UCSD-AML1 (cell line): Measurements from ENCODE around the gene FAM83C.
"Not testable (repeated sequence)": the region's sequence is repeated elsewhere in the genome, so short reads cannot be mapped to it uniquely, and the experiment has no call there.

Source experiments
- DNase-seq: peaks from one replicate; lab custom pipeline; 2025; ENCODE audit not compliant: unreplicated experiment; lab: John Stamatoyannopoulos, UW

The FAM83C gene

DNA sequence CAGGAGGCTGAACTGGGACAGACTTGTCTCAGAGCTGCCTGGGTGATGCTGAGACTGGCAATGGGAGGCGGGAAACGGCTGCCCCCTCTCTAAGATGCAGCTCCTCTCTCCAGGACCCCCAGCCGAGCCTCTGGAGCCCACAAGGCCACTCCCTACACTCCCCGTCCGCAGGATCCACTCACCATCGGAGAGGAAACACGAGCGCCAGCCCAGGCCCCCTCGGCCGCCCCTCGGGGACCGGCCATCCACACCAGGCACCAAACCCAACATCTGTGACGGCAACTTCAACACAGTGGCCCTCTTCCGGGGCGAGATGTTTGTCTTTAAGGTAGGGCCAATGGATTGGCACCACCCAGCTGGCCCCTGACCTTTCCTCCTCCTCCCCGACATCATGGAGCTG lies 25.1 kb downstream of the FAM83C start:
- no peak for DNase-seq

DNA sequence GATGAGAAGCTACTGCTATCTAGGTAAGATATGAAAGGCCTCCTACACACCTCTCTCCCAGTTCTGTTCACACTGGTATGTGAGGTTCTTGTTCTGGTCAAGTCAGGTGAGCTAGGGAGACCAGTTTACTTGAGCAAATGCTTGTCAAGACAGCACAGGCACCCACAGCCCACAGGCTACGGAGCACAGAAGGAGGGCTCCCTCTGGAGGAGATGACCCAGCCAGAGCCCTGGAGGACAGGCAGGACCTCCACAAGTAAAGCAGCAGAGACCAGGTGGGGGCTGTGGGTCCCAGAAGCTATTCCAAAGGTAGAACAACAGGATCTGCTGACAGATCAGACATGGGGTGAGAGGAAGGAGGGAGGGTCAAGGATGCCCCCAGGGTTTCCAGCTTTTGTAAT lies 27.5 kb downstream of the FAM83C start:
- peak; percentile 25 for DNase-seq

DNA sequence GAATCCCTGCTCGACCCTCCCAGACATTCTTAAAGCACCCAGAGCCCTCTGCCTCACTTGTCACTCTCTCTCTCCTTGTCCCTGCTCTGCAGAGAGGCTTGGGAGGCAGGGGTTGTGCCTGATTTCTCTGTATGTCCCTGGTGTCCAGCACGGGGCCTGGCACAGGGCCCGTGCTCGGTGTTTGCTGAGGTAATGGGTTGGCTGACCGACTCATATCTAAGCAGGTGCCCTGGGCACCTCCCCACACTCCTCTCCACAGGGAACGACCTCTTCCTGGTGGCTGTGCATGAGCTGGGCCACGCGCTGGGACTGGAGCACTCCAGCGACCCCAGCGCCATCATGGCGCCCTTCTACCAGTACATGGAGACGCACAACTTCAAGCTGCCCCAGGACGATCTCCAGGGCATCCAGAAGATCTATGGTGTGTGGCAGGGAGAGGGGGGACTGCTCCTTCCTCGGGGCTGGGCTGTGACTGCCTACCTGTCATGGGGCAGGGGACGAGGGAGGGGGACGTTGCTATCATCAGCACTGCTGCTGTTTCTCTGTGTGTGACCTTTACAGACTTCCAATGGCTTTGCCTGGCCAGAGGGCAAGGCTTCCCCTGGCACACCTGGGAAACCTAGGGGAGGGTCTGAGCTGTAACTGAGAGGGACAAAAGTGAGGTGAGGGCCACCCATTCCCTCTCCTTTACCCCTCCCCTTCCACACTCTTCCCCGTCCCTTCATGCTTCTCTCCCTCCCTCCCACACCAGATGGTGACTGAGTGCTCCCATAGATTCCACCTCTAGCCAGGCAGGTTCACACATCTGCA lies 28.5 kb downstream of the FAM83C start:
- no peak for DNase-seq

DNA sequence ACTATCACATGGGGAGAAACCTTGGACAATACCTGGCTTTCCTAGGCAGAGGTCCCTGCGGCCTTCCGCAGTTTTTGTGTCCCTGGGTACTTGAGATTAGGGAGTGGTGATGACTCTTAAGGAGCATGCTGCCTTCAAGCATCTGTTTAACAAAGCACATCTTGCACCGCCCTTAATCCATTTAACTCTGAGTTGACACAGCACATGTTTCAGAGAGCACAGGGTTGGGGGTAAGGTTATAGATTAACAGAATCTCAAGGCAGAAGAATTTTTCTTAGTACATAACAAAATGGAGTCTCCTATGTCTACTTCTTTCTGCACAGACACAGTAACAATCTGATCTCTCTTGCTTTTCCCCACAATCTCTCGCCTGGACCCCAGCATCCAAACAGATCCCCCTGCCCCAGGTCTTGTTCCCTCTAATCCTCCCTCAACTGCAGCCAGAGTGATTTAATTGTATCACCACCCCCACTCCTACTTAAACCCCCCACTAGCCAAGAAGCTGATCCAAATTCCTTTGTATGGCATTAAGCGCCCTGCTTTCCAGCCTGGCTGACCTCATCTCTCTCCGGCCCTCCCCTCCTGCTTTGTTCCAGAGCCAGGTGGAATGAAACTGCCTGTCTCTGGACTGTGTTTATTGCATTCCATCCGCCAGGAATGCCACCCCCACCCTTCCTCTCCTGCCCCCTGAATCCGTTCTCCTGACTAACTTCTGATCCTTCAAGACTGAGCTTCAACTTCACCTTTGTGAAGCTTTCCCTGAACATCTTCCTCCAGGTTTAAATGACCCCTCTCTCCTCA lies 29.3 kb downstream of the FAM83C start:
- DNase-seq: not testable (repeated sequence)

DNA sequence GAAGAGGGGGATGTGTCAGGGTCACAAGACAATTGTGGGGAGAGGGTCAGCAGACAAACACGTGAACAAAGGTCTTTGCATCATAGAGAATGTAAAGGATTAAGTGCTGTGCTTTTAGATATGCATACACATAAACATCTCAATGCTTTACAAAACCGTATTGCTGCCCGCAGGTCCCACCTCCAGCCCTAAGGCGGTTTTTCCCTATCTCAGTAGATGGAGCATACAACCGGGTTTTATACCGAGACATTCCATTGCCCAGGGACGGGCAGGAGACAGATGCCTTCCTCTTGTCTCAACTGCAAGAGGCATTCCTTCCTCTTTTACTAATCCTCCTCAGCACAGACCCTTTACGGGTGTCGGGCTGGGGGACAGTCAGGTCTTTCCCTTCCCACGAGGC lies 29.9 kb downstream of the FAM83C start:
- not testable (repeated sequence) for DNase-seq

GRCh38 chr20:35260426-35260825 lies 31.8 kb downstream of the FAM83C start:
- no peak for DNase-seq

- no peak for DNase-seq
Observed at GRCh38 chr20:35257175-35257909, 34.9 kb downstream of the FAM83C start.

GRCh38 chr20:35254448-35254999 lies 37.7 kb downstream of the FAM83C start:
- no peak for DNase-seq

DNA sequence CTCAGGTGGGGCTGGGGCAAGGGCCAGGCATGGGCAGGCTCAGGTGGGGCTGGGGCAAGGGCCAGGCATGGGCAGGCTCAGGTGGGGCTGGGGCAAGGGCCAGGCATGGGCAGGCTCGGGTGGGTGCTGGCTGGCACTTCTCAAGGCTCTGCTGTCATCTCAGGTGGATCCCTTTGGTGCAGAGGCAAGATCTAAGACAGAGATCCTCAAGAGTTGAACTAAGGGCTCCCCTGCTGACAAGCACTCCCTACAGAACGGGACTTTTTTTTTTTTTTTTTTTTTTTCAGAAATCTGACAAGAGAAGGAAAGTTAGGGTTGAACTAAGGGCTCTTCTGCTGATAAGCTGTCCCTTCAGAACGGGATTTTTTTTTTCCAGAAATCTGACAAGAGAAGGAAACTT lies 39.2 kb downstream of the FAM83C start:
- DNase-seq: no peak

GRCh38 chr20:35252598-35252997 lies 39.6 kb downstream of the FAM83C start:
- not testable (repeated sequence) for DNase-seq

DNA sequence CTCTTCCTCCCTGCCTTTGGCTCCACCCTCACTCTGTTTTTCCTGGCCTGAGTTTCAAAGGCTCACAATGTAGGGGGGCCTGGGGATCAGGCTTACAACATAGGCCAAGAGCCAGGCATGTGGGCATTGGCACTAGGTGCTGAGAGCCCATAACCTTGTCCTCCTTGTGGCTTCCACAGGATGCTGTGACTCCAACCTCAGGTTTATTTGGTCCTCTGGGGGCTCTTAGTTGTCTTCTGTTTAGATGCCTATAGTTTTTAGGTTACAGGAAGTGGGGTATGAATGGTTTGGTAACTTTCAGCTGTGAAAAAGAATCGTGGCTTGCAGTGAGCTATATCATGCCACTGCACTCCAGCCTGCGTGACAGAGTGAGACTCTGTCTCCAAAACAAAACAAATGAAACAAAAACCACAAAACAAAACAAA lies 40.2 kb downstream of the FAM83C start:
- no peak for DNase-seq

GRCh38 chr20:35251613-35251940 lies 40.6 kb downstream of the FAM83C start:
- DNase-seq: no peak

- no peak for DNase-seq
Observed at GRCh38 chr20:35248641-35249475, 43.4 kb downstream of the FAM83C start.

DNA sequence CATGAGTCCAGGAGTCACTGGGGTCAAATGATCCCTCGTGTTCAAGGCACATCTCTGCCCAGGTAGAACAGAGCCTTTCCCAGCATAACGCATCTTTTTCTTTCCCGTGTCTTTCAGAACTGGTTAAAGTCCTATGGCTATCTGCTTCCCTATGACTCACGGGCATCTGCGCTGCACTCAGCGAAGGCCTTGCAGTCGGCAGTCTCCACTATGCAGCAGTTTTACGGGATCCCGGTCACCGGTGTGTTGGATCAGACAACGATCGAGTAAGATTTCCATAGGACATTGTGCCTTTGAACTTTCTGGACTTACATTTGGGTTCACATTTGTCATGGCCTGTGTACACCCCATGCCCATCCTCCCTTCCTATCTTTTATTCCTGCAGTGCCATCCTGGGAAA lies 45.5 kb downstream of the FAM83C start:
- DNase-seq: no peak

DNA sequence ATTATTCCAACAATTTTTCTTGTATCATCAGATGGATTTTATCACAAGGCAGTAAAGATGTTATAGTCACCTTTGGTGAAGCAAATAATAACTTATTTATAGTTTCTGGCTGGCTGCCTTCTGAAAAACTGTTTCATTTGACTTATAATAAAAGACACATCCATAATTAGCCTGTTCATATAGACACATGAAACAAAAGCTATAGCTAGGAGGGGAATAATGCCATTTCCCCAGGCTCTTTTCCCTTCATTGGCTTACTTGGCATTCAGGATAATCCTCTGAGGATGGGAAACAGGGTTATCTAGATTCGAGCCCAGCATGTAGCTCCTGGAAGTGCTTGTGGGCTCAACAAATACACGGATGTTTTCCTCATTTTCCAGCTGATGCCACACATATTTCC lies 48.2 kb downstream of the FAM83C start:
- no peak for DNase-seq

- DNase-seq: no peak
Observed at GRCh38 chr20:35243317-35243716, 48.9 kb downstream of the FAM83C start.

DNA sequence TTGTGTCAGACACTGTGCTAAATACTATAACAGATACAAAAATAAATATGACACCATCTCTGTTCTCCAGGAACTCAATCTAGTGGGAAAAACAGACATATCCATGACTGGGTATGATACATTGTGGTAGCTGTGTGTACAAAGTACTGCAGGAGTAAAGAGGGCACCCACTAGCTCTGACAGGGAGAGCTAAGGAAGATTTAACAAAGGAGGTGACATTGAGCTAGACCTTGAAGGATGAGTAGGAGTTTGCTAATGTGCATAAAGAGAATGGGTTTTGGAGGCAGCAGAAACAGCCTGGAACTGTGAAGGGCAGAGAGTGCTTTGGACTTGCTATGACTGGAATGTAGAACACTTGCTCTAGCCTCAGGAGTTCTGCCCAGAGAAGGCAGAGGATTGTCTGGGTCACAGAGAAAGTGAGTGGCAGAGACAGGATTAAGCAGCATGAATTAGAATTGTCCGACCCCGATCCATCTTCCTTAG lies 51.4 kb downstream of the FAM83C start:
- DNase-seq: no peak

DNA sequence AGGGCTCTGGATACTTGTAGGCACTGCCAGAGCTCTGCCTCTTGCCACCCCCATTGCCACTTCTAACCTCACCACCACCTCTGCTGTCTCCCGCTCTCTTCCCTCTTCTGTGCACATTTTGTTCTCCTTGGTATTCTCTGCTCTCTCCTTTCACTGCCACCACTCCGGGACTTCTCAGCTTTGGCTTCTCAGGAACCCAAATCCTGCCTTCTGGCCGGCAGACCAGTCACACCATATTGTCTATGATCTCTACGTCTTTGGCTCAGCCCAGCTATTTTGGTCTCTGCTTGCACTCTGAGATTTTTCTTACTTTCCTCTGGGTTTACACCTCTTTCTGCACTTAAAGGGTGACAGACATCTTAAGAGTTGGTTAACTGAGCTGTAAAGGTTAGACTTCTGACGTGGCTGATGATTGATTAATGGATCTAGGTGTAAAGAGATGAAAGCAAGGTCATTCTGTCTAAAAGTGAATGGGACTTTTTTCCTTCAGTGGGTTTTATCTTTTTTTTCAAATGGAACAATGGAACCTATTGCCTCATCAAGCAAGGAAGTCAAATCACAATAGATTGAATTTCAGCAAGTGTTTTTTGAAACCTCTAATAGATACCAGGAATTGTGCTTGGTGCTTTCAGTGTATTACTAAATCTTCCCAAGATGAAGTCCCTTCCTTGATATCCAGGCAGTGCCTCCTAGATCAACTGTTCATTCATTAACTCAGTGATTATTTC lies 52.0 kb downstream of the FAM83C start:
- no peak for DNase-seq

GRCh38 chr20:35238735-35239134 lies 53.5 kb downstream of the FAM83C start:
- no peak for DNase-seq

- DNase-seq: no peak
Observed at GRCh38 chr20:35238170-35238569, 54.1 kb downstream of the FAM83C start.
